Measurements from ENCODE around the gene SEC23B. TPM values are rescaled to one million over a fixed set of nuclear protein-coding genes. Genes with fewer than 3 reads are reported as not detected.

SEC23B gene
- 10 to 100 TPM; 22.2 to 32.9 TPM for total RNA-seq

DNA sequence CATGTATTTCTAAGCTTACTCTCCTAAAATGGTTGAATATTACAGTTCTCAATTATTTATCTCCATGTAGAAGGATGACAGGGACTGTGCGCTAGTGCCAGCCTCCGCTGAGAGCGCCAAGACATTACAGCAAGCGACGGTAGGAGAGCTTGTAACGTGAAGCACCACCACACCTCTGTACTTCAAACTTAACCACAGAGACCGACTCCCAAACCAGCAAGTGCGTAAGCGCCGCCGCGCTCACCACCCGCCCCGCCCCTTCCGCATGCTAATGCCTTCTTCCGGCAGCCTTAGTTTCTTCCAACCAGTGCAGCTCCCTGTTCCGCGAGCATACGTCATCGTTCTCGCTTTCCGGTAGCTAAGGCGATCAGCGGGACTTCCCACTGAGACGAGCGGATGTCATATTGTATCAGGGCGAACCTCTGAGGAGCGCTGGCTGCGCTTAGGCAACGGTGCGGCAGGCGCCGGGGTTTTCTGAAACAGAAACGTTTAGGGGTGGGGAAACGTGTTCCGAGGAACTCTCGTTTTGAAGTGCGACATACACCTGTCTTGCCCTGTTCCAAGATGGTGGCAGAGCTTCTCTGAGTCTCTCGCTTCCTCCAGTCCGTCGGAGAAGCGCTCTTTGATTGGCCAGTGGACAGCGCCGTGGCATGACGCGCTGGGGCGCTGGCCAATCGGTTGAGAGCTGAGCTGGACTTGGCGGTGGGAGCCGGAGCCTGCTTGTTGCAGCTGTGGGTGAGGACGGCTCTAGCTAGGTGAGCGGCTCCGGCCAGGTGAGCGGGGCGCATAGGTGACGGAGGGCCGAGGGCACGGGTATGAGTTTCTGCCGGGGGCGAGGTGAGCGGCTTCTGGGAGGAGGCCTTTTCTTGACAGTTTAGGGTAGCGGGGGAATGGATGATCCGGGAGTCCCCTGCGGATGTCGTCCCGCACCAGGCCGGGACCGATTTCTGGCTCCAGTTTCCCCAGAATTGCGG is at the start of gene SEC23B:
Gene SEC23B, plus strand, starts transcription at position 723 of the 974 bp plus-strand sequence. CDS start 2,896 bp downstream, outside the sequence.
- DNase-seq (ENCODE audit: low spot score) (peak; percentile 91), ATAC-seq (ENCODE audit: insufficient number of reproducible peaks, low FRiP score, low read depth) (peak; percentile 99)
- no peaks in the 10 kb centered on the region for H3K9me3 ChIP-seq
- peak within 1 kb of the TSS; percentile 97 to 98 for H3K27ac ChIP-seq
- peak within 1 kb of the TSS; percentile 78 for H3K4me3 ChIP-seq
- peaks cover 5 to 9% of the 10 kb centered on the region in 2 donors for H3K4me1 ChIP-seq (ENCODE audit: control insufficient read depth in 1 of 2, low read depth in 2 of 2)
- no peaks in the 10 kb centered on the region for H3K36me3 ChIP-seq
- TF ChIP-seq, protein P1, sequence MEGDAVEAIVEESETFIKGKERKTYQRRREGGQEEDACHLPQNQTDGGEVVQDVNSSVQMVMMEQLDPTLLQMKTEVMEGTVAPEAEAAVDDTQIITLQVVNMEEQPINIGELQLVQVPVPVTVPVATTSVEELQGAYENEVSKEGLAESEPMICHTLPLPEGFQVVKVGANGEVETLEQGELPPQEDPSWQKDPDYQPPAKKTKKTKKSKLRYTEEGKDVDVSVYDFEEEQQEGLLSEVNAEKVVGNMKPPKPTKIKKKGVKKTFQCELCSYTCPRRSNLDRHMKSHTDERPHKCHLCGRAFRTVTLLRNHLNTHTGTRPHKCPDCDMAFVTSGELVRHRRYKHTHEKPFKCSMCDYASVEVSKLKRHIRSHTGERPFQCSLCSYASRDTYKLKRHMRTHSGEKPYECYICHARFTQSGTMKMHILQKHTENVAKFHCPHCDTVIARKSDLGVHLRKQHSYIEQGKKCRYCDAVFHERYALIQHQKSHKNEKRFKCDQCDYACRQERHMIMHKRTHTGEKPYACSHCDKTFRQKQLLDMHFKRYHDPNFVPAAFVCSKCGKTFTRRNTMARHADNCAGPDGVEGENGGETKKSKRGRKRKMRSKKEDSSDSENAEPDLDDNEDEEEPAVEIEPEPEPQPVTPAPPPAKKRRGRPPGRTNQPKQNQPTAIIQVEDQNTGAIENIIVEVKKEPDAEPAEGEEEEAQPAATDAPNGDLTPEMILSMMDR (IDR thresholded peaks at IDR 0.05), result no peak
- no peaks in the 10 kb centered on the region for H3K27me3 ChIP-seq (replicated peaks; ENCODE audit: insufficient read depth)

DNA sequence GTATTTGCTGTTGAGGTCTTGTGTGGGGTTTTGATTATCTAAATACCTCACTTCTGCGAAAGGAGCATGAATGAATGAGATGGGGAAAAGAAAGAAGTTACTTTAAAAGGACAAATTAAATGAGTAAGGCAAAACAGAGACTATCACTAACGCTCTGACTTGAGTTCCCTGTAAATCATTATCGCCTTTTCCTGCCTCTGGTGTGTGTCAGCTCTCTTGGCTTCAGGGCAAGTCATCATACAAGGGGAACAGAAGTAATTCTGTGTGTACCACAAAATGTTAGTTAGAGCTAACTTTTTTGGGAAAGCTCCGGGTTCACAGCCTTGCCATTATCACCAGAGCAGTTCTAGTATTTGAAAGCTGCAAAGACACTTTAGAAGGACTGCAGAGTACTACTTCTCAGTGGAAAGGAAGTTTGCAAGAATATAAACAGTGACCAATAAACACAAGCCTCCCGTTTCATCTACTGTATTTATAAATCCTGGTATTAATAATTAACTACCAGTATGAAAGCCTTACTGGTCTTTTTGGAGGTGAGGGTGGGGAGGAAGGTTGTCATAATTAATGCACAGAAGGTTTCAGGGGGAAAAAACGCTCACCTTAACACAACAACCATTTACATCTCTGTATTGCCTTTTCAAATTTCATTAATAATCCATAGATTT is 42.1 kb upstream of the SEC23B start:
- Histone ChIP-seq H3K36me3 (no peaks in the 10 kb centered on the region), H3K4me1 (ENCODE audit: control insufficient read depth in 1 of 2, low read depth in 2 of 2) (peaks cover 8 to 19% of the 10 kb centered on the region in 2 donors), H3K27me3 (replicated peaks; ENCODE audit: insufficient read depth) (no peaks in the 10 kb centered on the region), H3K4me3 (no peak overlapping the region), H3K9me3 (no peaks in the 10 kb centered on the region), H3K27ac (no peak overlapping the region)
- ATAC-seq (ENCODE audit: insufficient number of reproducible peaks, low FRiP score, low read depth) (no peak), DNase-seq (ENCODE audit: low spot score) (no peak)
- TF ChIP-seq, protein P1 (IDR thresholded peaks at IDR 0.05), result no peak

DNA sequence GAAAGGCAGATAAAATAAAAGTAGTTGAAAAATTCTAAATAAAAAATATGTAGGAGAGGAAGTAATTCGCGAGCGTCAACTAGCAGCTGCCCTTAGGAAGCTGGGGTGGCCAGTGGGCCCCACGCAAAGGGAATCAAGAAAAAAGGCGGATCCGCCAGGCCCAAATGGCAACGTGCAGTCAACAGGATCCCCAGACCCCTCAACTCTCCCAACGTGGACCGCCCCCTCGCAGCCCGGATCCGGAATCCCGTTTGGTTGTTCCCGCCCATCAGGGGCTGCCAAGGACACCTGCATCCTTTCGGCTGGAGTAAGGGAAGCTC is 41.2 kb upstream of the SEC23B start:
- no peaks in the 10 kb centered on the region for H3K9me3 ChIP-seq
- H3K4me1 ChIP-seq (ENCODE audit: control insufficient read depth in 1 of 2, low read depth in 2 of 2), result peaks cover 8 to 19% of the 10 kb centered on the region in 2 donors
- no peaks in the 10 kb centered on the region for H3K27me3 ChIP-seq (replicated peaks; ENCODE audit: insufficient read depth)
- DNase-seq (ENCODE audit: low spot score) (no peak), ATAC-seq (ENCODE audit: insufficient number of reproducible peaks, low FRiP score, low read depth) (peak; percentile 72)
- TF ChIP-seq, protein P1 (IDR thresholded peaks at IDR 0.05), result no peak
- no peak overlapping the region for H3K27ac ChIP-seq
- H3K4me3 ChIP-seq, result peak overlapping the region; percentile 87
- no peaks in the 10 kb centered on the region for H3K36me3 ChIP-seq

DNA sequence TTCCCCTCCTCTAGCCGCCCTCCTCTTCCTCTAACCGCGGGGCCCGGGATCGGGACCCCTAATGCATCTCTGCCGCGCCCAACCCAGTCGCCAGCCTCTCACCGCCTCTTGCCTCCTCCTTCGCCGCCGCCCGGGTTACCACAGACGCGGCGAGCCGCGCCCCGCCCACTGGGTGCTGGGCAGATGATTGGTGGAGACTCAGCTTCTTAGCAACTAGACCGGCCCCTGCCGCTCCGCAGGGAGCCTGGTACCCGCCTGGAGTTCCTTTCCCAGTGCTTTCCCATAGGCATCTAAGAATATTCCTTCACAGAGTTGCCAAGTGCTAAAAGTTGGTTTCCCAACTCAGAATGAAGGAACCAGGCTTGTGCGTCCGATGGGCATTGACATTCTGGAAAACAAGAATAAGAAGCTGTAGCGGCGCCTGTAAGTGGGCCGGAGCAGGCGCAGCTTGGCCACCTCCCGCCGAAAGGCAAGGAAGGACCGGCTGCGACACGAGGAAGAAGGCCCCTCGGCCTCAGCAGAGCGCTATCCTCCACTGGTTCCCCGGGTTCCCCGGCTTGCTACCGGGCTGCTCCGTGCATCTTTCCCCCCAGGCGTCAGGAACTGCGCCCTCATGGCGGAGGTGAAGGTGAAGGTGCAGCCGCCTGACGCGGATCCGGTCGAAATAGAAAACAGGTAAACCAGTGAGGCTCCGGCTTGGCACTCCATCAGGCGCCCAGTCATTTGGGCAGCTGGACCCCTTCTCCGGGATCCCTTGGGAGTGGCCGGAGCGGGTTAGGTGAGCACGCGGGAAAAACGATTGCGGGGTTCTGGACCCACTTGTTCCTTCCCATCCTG is 40.6 kb upstream of the SEC23B start, which contains the start of the genes DZANK1 and POLR3F:
Gene DZANK1, minus strand, starts transcription at position 137 of the 837 bp plus-strand sequence. CDS start 1,672 bp downstream, outside the sequence.
Gene POLR3F, plus strand, starts transcription at position 497 of the 837 bp plus-strand sequence. Its CDS starts 117 bp downstream, at position 614.
- DNase-seq (ENCODE audit: low spot score) (peak; percentile 84), ATAC-seq (ENCODE audit: insufficient number of reproducible peaks, low FRiP score, low read depth) (peak; percentile 96)
- H3K27ac ChIP-seq, result peak within 1 kb of the TSS; percentile 84 to 93
- peaks cover 8 to 19% of the 10 kb centered on the region in 2 donors for H3K4me1 ChIP-seq (ENCODE audit: control insufficient read depth in 1 of 2, low read depth in 2 of 2)
- H3K27me3 ChIP-seq (replicated peaks; ENCODE audit: insufficient read depth), result no peaks in the 10 kb centered on the region
- peak within 1 kb of the TSS; percentile 87 for H3K4me3 ChIP-seq
- no peaks in the 10 kb centered on the region for H3K36me3 ChIP-seq
- no peaks in the 10 kb centered on the region for H3K9me3 ChIP-seq
- TF ChIP-seq, protein P1 (IDR thresholded peaks at IDR 0.05), result no peak

Data from thoracic aorta (tissue), 2 donors.